IPS DF 6.9 (cell line): ENCODE results near the gene EXOC2.

Source experiments
- DNase-seq: peaks from one replicate; pipeline ENCODE4 v3.0.0-alpha.2; 2013; ENCODE audit warnings: low read depth, low spot score
- H3K27ac ChIP-seq: one replicate; pipeline ENCODE4 v1.5.1; 2013; ENCODE audit warnings: low read length, control low read depth
- H3K27me3 ChIP-seq: 2 replicates; pipeline ENCODE4 v1.6.1; 2013; ENCODE audit warnings: mild to moderate bottlenecking, low read length; ENCODE audit not compliant: control insufficient read depth, insufficient read depth
- H3K36me3 ChIP-seq: 2 replicates; pipeline ENCODE4 v1.6.1; 2013; ENCODE audit warnings: low read length; ENCODE audit not compliant: control insufficient read depth, insufficient read depth
- H3K4me1 ChIP-seq: 2 replicates; pipeline ENCODE4 v1.6.1; 2013; ENCODE audit warnings: low read length; ENCODE audit not compliant: control insufficient read depth, insufficient read depth
- H3K4me3 ChIP-seq: 2 replicates; pipeline ENCODE4 v1.5.1; 2013; ENCODE audit warnings: mild to moderate bottlenecking, low read length
- H3K9me3 ChIP-seq: 2 replicates; pipeline ENCODE4 v1.6.1; 2013; ENCODE audit warnings: low read length, inconsistent platforms; ENCODE audit not compliant: control insufficient read depth, insufficient read depth
- WGBS: extraction: QIAGEN DNeasy Blood & Tissue Kit; methylation state at CpG from one replicate; pipeline ENCODE4 v1.1.7; 2013; ENCODE audit warnings: mixed read lengths, missing lambda C conversion rate; ENCODE audit not compliant: insufficient read length, insufficient coverage; 5-methylcytosine and 5-hydroxymethylcytosine counted together

Gene EXOC2

GRCh38 chr6:501891-502601 lies 190.9 kb downstream of the EXOC2 start:
- H3K27ac ChIP-seq: no peak overlapping the region
- peaks cover 2% of the 10 kb centered on the region for H3K36me3 ChIP-seq
- no CpG with 5 or more reads among the region's 22 CpGs for whole genome bisulfite sequencing
- no peaks in the 10 kb centered on the region for H3K9me3 ChIP-seq
- H3K4me3 ChIP-seq: no peak overlapping the region
- no peaks in the 10 kb centered on the region for H3K4me1 ChIP-seq
- no peaks in the 10 kb centered on the region for H3K27me3 ChIP-seq
- DNase-seq: no peak

DNA sequence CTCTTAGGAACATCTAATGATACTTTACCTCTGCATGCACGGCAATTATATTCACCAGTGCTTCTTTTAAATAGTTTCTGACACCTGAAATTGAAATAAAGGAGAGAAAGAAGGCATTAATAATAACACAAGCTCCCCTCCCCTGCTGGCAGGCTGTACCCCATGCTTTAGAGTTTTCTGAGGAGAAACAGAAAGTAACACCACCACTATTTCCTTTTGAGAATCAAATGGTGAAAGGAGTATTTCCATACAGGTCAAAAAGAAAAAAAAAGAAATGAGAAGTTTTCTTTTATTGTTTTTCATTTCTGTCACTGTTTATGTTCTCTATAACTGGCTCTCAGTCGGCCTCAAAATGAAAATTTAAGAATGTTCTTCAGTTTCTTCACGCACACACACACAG lies 193.3 kb downstream of the EXOC2 start:
- Histone ChIP-seq H3K27ac (no peak overlapping the region), H3K27me3 (no peaks in the 10 kb centered on the region), H3K4me1 (no peaks in the 10 kb centered on the region), H3K9me3 (no peaks in the 10 kb centered on the region), H3K4me3 (no peak overlapping the region), H3K36me3 (peaks cover 2% of the 10 kb centered on the region; the same call in 1 of the 2 replicates)
- DNase-seq: no peak
- WGBS: no CpG with 5 or more reads among the region's 3 CpGs

GRCh38 chr6:498795-499231 lies 194.1 kb downstream of the EXOC2 start:
- no peaks in the 10 kb centered on the region for H3K27me3 ChIP-seq
- H3K4me1 ChIP-seq: no peaks in the 10 kb centered on the region
- no CpG with 5 or more reads among the region's 9 CpGs for WGBS
- no peak overlapping the region for H3K4me3 ChIP-seq
- no peaks in the 10 kb centered on the region; the same call in 1 of the 2 replicates for H3K36me3 ChIP-seq
- no peak for DNase-seq
- no peak overlapping the region for H3K27ac ChIP-seq
- no peaks in the 10 kb centered on the region for H3K9me3 ChIP-seq

GRCh38 chr6:497258-497657 lies 195.7 kb downstream of the EXOC2 start:
- no peak for DNase-seq
- no peak overlapping the region for H3K4me3 ChIP-seq
- H3K36me3 ChIP-seq: no peaks in the 10 kb centered on the region
- H3K27ac ChIP-seq: no peak overlapping the region
- no peaks in the 10 kb centered on the region for H3K9me3 ChIP-seq
- no peaks in the 10 kb centered on the region for H3K27me3 ChIP-seq
- no peaks in the 10 kb centered on the region for H3K4me1 ChIP-seq
- no CpG with 5 or more reads among the region's 2 CpGs for WGBS

DNA sequence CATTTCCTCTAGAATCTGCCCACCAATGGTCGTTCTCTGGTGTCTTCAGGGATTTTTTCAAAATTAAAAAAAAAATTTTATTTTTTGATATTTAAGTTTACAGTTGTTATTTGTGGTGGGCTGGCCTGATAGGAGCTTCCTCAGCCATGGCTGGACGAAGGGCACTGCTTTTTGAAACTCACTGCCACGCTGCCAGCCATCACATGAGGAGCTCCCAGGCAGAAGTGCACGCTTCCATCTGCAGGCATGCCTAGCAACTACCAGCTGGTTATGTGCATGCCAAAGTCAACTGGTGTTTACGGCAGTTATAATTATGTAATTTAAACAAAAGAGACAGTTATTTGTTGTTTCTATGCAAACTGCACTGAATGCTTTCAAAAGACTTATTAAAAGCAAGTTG lies 196.3 kb downstream of the EXOC2 start:
- Histone ChIP-seq H3K9me3 (no peaks in the 10 kb centered on the region), H3K4me1 (no peaks in the 10 kb centered on the region), H3K36me3 (no peaks in the 10 kb centered on the region), H3K4me3 (no peak overlapping the region), H3K27ac (no peak overlapping the region), H3K27me3 (no peaks in the 10 kb centered on the region)
- no peak for DNase-seq
- no CpG with 5 or more reads among the region's 5 CpGs for WGBS

- H3K4me3 ChIP-seq: no peak overlapping the region
- no peak for DNase-seq
- no peaks in the 10 kb centered on the region for H3K9me3 ChIP-seq
- no peaks in the 10 kb centered on the region for H3K4me1 ChIP-seq
- no peaks in the 10 kb centered on the region for H3K27me3 ChIP-seq
- no CpG with 5 or more reads among the region's 5 CpGs for WGBS
- no peaks in the 10 kb centered on the region; the same call in 1 of the 2 replicates for H3K36me3 ChIP-seq
- H3K27ac ChIP-seq: no peak overlapping the region
Measured at GRCh38 chr6:494394-494793, 198.5 kb downstream of the EXOC2 start.

DNA sequence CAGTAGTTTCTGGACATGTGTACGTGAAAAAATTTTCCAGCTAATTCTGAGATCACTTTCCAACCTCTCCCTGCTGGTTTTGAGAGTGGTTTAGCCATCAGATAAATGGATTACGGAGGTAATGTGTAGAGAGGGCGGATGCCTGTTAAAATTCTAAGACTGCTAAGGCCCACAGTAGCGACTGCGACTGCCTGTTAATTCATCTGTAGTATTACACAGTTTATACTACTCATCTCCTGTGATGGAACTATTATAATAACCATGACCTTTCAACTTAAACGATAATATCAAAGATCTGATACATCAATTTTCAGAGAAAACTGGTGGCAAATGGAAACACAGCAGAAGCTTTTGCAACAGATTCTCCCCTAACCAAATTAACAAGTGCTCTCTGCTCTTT lies 199.1 kb downstream of the EXOC2 start:
- Histone ChIP-seq H3K4me1 (no peaks in the 10 kb centered on the region), H3K9me3 (no peaks in the 10 kb centered on the region), H3K4me3 (no peak overlapping the region), H3K36me3 (no peaks in the 10 kb centered on the region; the same call in 1 of the 2 replicates), H3K27ac (no peak overlapping the region), H3K27me3 (no peaks in the 10 kb centered on the region)
- WGBS: no CpG with 5 or more reads among the region's 6 CpGs
- DNase-seq: no peak

GRCh38 chr6:492816-493414 lies 200.0 kb downstream of the EXOC2 start:
- H3K4me3 ChIP-seq: no peak overlapping the region
- H3K27ac ChIP-seq: no peak overlapping the region
- H3K27me3 ChIP-seq: no peaks in the 10 kb centered on the region
- DNase-seq: no peak
- no peaks in the 10 kb centered on the region for H3K4me1 ChIP-seq
- no CpG with 5 or more reads among the region's 2 CpGs for WGBS
- no peaks in the 10 kb centered on the region for H3K9me3 ChIP-seq
- H3K36me3 ChIP-seq: peaks cover 3% of the 10 kb centered on the region; the same call in 1 of the 2 replicates

DNA sequence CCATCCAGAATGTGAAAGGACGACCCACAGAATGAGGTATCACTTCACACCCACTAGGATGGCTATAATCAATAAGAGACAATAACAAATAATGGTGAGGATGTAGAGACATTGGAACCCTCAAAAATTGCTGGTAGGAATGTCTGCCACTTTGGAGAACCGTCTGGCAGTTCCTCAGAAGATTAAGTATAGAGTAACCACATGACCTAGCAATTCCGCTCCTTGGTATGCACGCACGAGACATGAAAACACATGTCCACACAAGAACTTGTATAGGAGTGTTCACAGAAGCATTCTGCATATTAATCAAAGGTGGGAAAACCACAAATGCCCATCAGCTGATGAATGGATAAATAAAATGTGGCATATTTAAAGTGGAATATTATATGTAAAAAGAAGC lies 200.8 kb downstream of the EXOC2 start:
- H3K4me3 ChIP-seq: no peak overlapping the region
- peaks cover 4% of the 10 kb centered on the region; the same call in 1 of the 2 replicates for H3K36me3 ChIP-seq
- no peak for DNase-seq
- no peaks in the 10 kb centered on the region for H3K4me1 ChIP-seq
- WGBS: no CpG with 5 or more reads among the region's 5 CpGs
- no peak overlapping the region for H3K27ac ChIP-seq
- H3K27me3 ChIP-seq: no peaks in the 10 kb centered on the region
- H3K9me3 ChIP-seq: no peaks in the 10 kb centered on the region

GRCh38 chr6:491233-491632 lies 201.7 kb downstream of the EXOC2 start:
- no peaks in the 10 kb centered on the region for H3K27me3 ChIP-seq
- H3K4me3 ChIP-seq: no peak overlapping the region
- WGBS: no CpG with 5 or more reads among the region's 6 CpGs
- H3K4me1 ChIP-seq: no peaks in the 10 kb centered on the region
- no peak overlapping the region for H3K27ac ChIP-seq
- no peaks in the 10 kb centered on the region for H3K9me3 ChIP-seq
- no peak for DNase-seq
- H3K36me3 ChIP-seq: peaks cover 4% of the 10 kb centered on the region; the same call in 1 of the 2 replicates
